Thymus (tissue), 11 donors: Measurements from ENCODE around the gene GTF2B. TPM values are rescaled to one million over a fixed set of nuclear protein-coding genes. Genes with fewer than 3 reads are reported as not detected.
"Not testable (repeated sequence)": the region's sequence is repeated elsewhere in the genome, so short reads cannot be mapped to it uniquely, and the experiment has no call there.

Source experiments
- DNase-seq, 9 donors: peaks; one replicate each; pipeline ENCODE4 v3.0.0-alpha.2; 2013; ENCODE audit warnings: low spot score in 9 of 9, low read depth in 6 of 9, missing footprints in 1 of 9
- H3K27ac ChIP-seq, 2 donors: one replicate each; pipeline ENCODE4 v1.5.1; 2013; ENCODE audit warnings: control low read depth in 1 of 2, low read depth in 1 of 2, low read length in 1 of 2, mild to moderate bottlenecking in 1 of 2, moderate library complexity in 1 of 2
- H3K27me3 ChIP-seq, 2 donors: one replicate each; pipeline ENCODE4 v1.5.1; 2013; ENCODE audit warnings: low read length in 1 of 2; ENCODE audit not compliant: control insufficient read depth in 2 of 2, insufficient read depth in 1 of 2
- H3K36me3 ChIP-seq, 2 donors: one replicate each; pipeline ENCODE4 v1.5.1; 2013; ENCODE audit warnings: low read length in 1 of 2, mild to moderate bottlenecking in 1 of 2, moderate library complexity in 1 of 2; ENCODE audit not compliant: control insufficient read depth in 2 of 2, insufficient read depth in 2 of 2
- H3K4me1 ChIP-seq, 2 donors: one replicate each; pipeline ENCODE4 v1.5.1; 2013; ENCODE audit warnings: low read length in 2 of 2; ENCODE audit not compliant: control insufficient read depth in 2 of 2, insufficient read depth in 2 of 2
- H3K4me3 ChIP-seq, 2 donors: one replicate each; pipeline ENCODE4 v1.5.1; 2013; ENCODE audit warnings: low read length in 2 of 2, control low read depth in 1 of 2, mild to moderate bottlenecking in 1 of 2
- H3K9me3 ChIP-seq, 2 donors: one replicate each; pipeline ENCODE4 v1.5.1; 2013; ENCODE audit warnings: low read length in 1 of 2, mild to moderate bottlenecking in 1 of 2; ENCODE audit not compliant: control insufficient read depth in 2 of 2, insufficient read depth in 1 of 2
- WGBS: extraction: QIAGEN DNeasy Blood & Tissue Kit; methylation state at CpG from one replicate; pipeline ENCODE4 v1.1.7; 2013; 5-methylcytosine and 5-hydroxymethylcytosine counted together
- polyA plus RNA-seq: library from polyadenylated mRNA; stranded (reverse); fragments of 200-250 nt; gene quantifications from one replicate; pipeline ENCODE4 v1.2.3, GENCODE V29; 2013
- total RNA-seq: library from RNA; stranded (reverse); fragments of 120-200 nt; gene quantifications from one replicate; pipeline ENCODE4 v1.2.4, GENCODE V29; 2013
- donor health status: healthy.

The GTF2B gene
- total and polyA plus RNA-seq, 2 donors = 49.3 to 95.4 TPM

- peak in 2 of 9 donors; percentile 17 to 21 for DNase-seq
- H3K27ac ChIP-seq = peak overlapping the region; percentile 86 to 97
- WGBS = 52% methylated on average over 10 of the region's 10 CpGs
- H3K9me3 ChIP-seq = no peaks in the 10 kb centered on the region
- peaks cover 1 to 8% of the 10 kb centered on the region in 2 donors for H3K36me3 ChIP-seq
- peaks cover 10 to 16% of the 10 kb centered on the region in 2 donors for H3K4me1 ChIP-seq
- no peaks in the 10 kb centered on the region for H3K27me3 ChIP-seq
- peak overlapping the region; percentile 91 to 99 for H3K4me3 ChIP-seq
These were observed 579 bp upstream of the GTF2B start for GRCh38 chr1:88891951-88892340.

- peak in 6 of 9 donors; percentile 18 to 59 (median 30) for DNase-seq
- Histone ChIP-seq H3K36me3 (peaks cover 3 to 18% of the 10 kb centered on the region in 2 donors), H3K4me3 (peak overlapping the region; percentile 91 to 99), H3K9me3 (no peaks in the 10 kb centered on the region), H3K27me3 (no peaks in the 10 kb centered on the region), H3K27ac (peak overlapping the region; percentile 97), H3K4me1 (peaks cover 10 to 16% of the 10 kb centered on the region in 2 donors)
- under 1% methylated on average over 16 of the region's 18 CpGs for WGBS
These were observed 513 bp downstream of the GTF2B start for GRCh38 chr1:88890791-88891317.

- WGBS = 83% methylated on average over 2 of the region's 2 CpGs
- no peak for DNase-seq
- Histone ChIP-seq H3K36me3 (peaks cover 4 to 24% of the 10 kb centered on the region in 2 donors), H3K4me3 (peak overlapping the region; percentile 91 to 99), H3K9me3 (no peaks in the 10 kb centered on the region), H3K4me1 (peaks cover 10 to 16% of the 10 kb centered on the region in 2 donors), H3K27ac (peak overlapping the region in 1 of 2 donors; percentile 97), H3K27me3 (no peaks in the 10 kb centered on the region)
These were observed 1.2 kb downstream of the GTF2B start for GRCh38 chr1:88890131-88890530.

GRCh38 chr1:88888750-88889149 is 2.6 kb downstream of the GTF2B start:
- Histone ChIP-seq H3K4me3 (no peak overlapping the region), H3K27ac (no peak overlapping the region), H3K4me1 (peaks cover 10 to 16% of the 10 kb centered on the region in 2 donors), H3K27me3 (no peaks in the 10 kb centered on the region), H3K36me3 (peaks cover 14 to 35% of the 10 kb centered on the region in 2 donors), H3K9me3 (no peaks in the 10 kb centered on the region)
- WGBS = 78% methylated on average over 1 of the region's 1 CpG
- DNase-seq = peak in 3 of 9 donors; percentile 23 to 53 (median 25)

GRCh38 chr1:88885933-88886332 is 5.4 kb downstream of the GTF2B start:
- H3K4me1 ChIP-seq = peaks cover 10 to 16% of the 10 kb centered on the region in 2 donors
- H3K36me3 ChIP-seq = peaks cover 19 to 50% of the 10 kb centered on the region in 2 donors
- 98% methylated on average over 3 of the region's 3 CpGs for WGBS

GRCh38 chr1:88883156-88883555 is 8.2 kb downstream of the GTF2B start:
- H3K4me3 ChIP-seq = no peak overlapping the region
- H3K36me3 ChIP-seq = peaks cover 27 to 52% of the 10 kb centered on the region in 2 donors
- no peaks in the 10 kb centered on the region for H3K4me1 ChIP-seq
- WGBS = 96% methylated on average over 3 of the region's 3 CpGs
- no peaks in the 10 kb centered on the region for H3K27me3 ChIP-seq
- no peaks in the 10 kb centered on the region for H3K9me3 ChIP-seq
- DNase-seq = no peak
- H3K27ac ChIP-seq = no peak overlapping the region

More at GRCh38 chr1:88885933-88886332, 5.4 kb downstream of the GTF2B start:
- no peak overlapping the region for H3K27ac ChIP-seq
- H3K4me3 ChIP-seq = no peak overlapping the region
- DNase-seq = no peak
- H3K27me3 ChIP-seq = no peaks in the 10 kb centered on the region
- no peaks in the 10 kb centered on the region for H3K9me3 ChIP-seq

GRCh38 chr1:88880717-88881116 is 10.7 kb downstream of the GTF2B start:
- H3K36me3 ChIP-seq = peaks cover 27 to 41% of the 10 kb centered on the region in 2 donors
- not testable (repeated sequence) for DNase-seq

GRCh38 chr1:88878731-88879130 is 12.6 kb downstream of the GTF2B start:
- H3K4me3 ChIP-seq = no peak overlapping the region
- 95% methylated on average over 4 of the region's 4 CpGs for WGBS
- no peak overlapping the region for H3K27ac ChIP-seq
- peaks cover 16 to 30% of the 10 kb centered on the region in 2 donors for H3K36me3 ChIP-seq
- H3K9me3 ChIP-seq = no peaks in the 10 kb centered on the region
- no peaks in the 10 kb centered on the region for H3K27me3 ChIP-seq
- no peaks in the 10 kb centered on the region for H3K4me1 ChIP-seq
- no peak for DNase-seq

More at GRCh38 chr1:88880717-88881116, 10.7 kb downstream of the GTF2B start:
- not testable (repeated sequence) for H3K27ac ChIP-seq, H3K27me3 ChIP-seq, H3K4me1 ChIP-seq, H3K4me3 ChIP-seq, H3K9me3 ChIP-seq
- WGBS = 95% methylated on average over 8 of the region's 8 CpGs

GRCh38 chr1:88877911-88878310 is 13.5 kb downstream of the GTF2B start:
- Histone ChIP-seq H3K27ac (no peak overlapping the region), H3K9me3 (no peaks in the 10 kb centered on the region), H3K4me3 (no peak overlapping the region), H3K4me1 (no peaks in the 10 kb centered on the region), H3K27me3 (no peaks in the 10 kb centered on the region), H3K36me3 (peaks cover 14 to 25% of the 10 kb centered on the region in 2 donors)
- DNase-seq = no peak
- 96% methylated on average over 9 of the region's 9 CpGs for WGBS
